Skeletal muscle cell (primary cell): Measurements from ENCODE around the gene CAMKMT.

Experiments
- DNase-seq: peaks from one replicate; pipeline ENCODE4 v3.0.0-alpha.2; 2010; ENCODE audit warnings: low read depth
- H3K4me3 ChIP-seq: 2 replicates; pipeline ENCODE4 v1.5.1; 2011; ENCODE audit warnings: low read depth, mild to moderate bottlenecking, control low read depth, low read length, moderate library complexity

Gene CAMKMT

DNA sequence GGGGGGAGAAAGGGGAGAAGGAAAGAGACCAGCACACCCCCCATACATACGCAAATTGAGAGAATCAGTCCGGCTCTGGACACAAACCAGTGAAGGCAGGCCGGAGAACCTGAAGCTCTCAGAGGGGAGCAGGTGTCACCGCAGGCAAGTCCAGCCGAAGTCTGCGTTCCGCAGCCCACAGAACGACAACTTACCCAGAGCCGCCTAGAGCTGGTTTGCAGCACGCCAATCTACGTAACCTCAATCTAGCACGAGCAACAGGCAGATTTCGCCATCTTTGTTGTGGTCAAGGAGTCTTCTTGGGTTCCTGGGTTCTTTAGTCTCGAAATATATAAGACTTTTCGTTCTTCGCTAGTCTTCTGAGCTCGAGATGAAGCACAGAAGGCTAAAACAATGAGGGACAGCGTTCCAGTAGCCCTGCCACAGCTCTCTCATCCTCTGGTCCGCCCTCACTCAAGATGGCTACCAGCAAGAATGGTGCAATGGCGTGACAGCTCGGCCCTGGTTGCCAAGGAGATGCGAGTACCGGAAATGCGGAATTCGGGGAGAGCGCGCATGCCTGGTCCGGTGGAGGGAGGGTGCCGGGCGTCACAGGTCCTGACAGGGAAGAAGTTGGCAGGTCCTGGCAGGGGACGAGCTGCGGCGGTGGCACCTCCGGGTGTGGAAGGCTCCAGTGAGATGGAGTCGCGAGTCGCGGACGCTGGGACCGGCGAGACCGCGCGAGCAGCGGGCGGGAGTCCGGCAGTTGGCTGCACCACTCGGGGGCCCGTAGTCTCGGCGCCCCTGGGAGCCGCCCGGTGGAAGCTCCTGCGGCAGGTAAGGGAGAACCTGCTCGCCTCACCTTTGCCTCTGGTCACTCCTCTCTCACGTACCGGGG, at the start of gene CAMKMT, which contains the start of gene PREPL:
Gene CAMKMT, plus strand, starts transcription at position 618 of the 877 bp plus-strand sequence.
Gene PREPL, minus strand, starts transcription at position 165 of the 877 bp plus-strand sequence. CDS start 15,152 bp downstream, outside the sequence.
- H3K4me3 ChIP-seq = peak within 1 kb of the TSS; percentile 72
- peak; percentile 93 for DNase-seq

- H3K4me3 ChIP-seq = no peak overlapping the region
- DNase-seq = no peak
Measured at GRCh38 chr2:44314362-44314761, 47.4 kb upstream of the CAMKMT start.

GRCh38 chr2:44315945-44316344, 45.8 kb upstream of the CAMKMT start:
- DNase-seq = no peak
- no peak overlapping the region for H3K4me3 ChIP-seq

DNA sequence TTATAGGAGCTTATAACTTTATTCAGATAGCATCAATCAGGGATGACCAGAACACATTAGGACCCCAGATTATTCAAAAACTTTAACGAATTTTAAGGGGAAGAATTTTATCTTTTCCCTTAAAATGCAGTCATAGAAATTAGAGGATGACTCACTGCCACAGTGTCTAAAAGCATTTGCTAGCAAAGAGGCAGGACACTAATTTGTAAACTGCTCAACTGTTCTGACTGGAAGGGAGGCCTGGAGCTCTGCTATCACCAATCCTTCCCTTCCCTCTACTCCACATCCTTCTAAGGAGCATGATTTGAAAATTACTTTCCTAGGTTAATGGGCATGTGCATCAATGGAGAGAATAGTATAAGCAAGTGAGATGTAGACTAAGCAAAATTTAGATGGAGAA, 40.9 kb upstream of the CAMKMT start:
- no peak overlapping the region for H3K4me3 ChIP-seq
- DNase-seq = no peak

DNA sequence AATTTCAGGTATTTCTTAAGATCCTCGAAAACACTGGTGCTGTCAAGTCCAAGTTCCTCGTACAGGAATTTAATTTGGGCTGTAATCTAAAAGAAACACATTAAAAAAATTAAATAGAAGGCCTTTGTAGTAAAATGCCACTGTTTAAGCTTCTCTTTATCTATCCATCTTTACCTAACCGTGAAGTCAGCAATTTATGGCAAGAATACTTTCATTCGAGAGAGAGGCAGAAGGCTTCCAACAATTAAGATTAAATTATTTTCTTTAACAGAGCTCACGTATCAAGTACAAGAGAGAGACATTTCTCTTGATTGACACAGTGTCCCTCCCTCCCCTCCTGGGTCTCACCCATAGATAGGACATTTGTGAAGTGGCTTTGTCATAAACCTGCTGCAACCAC, 40.4 kb upstream of the CAMKMT start:
- no peak for DNase-seq
- H3K4me3 ChIP-seq = no peak overlapping the region

- DNase-seq = no peak
Measured at GRCh38 chr2:44324971-44325426, 36.7 kb upstream of the CAMKMT start.

GRCh38 chr2:44325897-44326296, 35.9 kb upstream of the CAMKMT start:
- H3K4me3 ChIP-seq = no peak overlapping the region
- DNase-seq = no peak

More at GRCh38 chr2:44324971-44325426, 36.7 kb upstream of the CAMKMT start:
- H3K4me3 ChIP-seq = no peak overlapping the region

DNA sequence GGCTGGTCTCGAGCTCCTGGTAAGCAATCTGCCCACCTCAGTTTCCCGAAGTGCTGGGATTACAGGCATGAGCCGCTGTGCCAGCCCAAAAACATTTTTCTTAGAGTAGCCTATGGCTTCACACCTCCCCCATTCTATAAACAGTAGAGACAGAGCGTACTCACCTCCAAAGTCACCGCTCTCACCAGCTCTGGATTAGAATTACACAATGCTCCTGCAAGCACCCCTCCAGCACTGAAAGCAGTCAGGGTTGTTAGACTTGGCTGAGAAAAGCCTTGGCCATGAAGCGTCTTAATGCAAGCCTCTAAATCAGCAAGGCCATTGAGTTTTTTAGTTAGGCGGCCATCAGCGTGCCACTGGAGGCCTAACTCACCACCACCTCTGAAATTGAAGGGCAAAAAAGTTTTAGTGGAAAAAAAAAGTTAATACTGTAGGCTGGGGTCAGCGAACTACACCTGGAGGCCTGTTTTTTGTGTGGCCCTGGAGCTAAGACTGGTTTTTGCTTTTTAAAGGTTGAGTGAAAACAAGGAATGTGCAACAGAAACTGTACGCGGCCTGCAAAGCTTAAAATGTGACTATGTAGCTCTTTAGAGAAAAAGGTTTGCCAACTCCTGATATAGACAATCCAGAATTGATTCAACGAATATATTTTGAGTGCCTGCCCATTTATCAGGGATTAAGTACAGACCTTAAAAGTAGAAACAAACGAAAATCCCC, 35.0 kb upstream of the CAMKMT start:
- H3K4me3 ChIP-seq = no peak overlapping the region
- DNase-seq = no peak

DNA sequence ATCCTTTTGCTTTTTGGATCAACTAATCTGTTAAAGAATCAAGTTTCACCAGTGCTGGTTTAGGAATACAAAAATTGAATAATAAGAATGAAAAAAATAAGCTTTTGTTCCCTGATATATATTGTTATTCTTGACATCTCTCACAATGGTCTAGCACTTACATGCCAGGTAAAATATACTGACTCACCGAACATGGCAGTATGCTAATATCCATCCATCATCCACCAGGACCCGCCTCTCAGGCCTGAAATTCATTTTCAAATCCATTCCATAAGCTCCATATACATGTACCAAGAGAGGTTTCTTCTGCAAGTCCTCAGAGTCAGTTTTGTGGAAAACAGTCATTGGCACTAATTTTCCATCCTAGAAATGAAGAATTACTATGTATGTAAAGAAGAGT, 33.0 kb upstream of the CAMKMT start:
- DNase-seq = no peak
- H3K4me3 ChIP-seq = no peak overlapping the region

DNA sequence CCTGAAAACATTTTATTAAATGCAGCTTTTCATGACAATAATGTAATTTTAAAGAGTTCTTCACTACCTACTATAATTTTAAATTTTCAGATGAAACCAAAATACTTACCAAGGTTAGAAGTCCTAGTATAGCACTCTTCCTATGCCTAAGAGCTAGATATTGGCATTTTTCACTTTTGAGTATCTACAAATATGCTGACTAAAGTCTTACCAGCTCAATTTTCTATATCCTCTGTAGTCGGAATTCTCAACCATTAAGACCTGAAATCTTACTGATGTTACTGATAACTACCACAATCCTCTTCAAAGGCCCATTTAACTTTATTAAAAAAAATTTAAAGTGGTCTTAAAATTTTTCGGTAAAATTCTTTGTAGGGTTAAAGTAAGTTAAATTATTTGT, 32.4 kb upstream of the CAMKMT start:
- no peak for DNase-seq
- H3K4me3 ChIP-seq = no peak overlapping the region

- no peak overlapping the region for H3K4me3 ChIP-seq
- no peak for DNase-seq
Measured at GRCh38 chr2:44330801-44331200, 30.9 kb upstream of the CAMKMT start.

DNA sequence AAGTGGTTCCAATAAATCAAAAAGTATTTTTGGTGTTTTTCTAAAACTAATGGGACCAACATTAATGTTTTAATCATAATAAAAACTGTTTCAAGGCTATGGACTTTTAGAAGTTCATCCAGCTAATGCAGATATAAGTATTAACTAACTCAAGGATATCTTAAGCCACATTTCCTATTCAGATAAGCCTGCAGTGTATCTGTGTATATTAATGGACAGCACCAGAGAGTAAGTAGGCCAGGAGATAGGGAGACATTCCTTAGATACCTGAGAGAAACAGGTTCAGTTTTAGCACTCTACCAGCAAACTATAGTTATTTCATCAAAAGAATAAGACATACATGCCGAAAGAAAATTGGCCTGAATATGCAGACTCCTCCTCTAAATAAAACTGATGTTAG, 27.8 kb upstream of the CAMKMT start:
- no peak overlapping the region for H3K4me3 ChIP-seq
- no peak for DNase-seq

GRCh38 chr2:44335806-44336538, 25.8 kb upstream of the CAMKMT start:
- DNase-seq = no peak
- no peak overlapping the region for H3K4me3 ChIP-seq

DNA sequence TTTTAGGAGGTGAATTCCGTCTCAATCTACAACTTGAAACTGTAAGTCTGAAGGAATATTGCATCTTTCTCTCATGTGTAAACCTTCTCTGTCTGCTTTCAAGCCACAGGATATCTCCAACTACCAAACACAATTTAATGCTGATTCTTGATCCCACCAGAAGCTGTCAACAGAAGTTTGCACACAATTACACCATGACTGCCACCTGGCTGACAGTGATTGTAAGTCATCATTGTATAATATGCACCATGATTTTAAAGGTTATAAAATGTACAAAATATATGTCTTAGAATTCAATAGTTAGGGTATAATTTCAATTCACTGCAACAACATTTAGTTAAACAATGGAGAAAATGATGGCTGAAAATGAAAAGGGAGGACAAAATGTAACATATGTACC, 18.9 kb upstream of the CAMKMT start:
- no peak for DNase-seq

DNA sequence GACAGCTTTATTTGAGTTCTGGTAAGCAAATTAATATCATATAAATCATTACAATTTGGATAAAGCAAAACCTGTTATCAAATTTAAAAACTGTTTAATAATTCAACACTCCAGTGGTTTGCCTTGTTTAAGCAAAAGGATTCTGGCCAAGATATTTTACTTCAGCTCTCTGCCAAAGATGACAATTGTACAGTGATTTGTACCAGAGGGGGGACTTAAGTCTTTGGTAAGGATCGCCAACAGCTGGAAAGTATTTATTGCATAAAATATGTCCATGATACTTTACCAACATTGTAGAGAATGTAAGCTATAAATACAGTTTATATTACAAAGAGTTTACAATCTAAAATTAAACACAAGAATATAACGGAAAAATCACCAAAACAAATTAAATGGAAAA, 14.2 kb upstream of the CAMKMT start:
- DNase-seq = no peak
- H3K4me3 ChIP-seq = no peak overlapping the region

More for the DNA sequence above, 18.9 kb upstream of the CAMKMT start:
- H3K4me3 ChIP-seq = no peak overlapping the region

- DNase-seq = no peak
- no peak overlapping the region for H3K4me3 ChIP-seq
Measured at GRCh38 chr2:44348400-44348799, 13.3 kb upstream of the CAMKMT start.

- no peak overlapping the region for H3K4me3 ChIP-seq
- DNase-seq = no peak
Measured at GRCh38 chr2:44349506-44349905, 12.2 kb upstream of the CAMKMT start.

DNA sequence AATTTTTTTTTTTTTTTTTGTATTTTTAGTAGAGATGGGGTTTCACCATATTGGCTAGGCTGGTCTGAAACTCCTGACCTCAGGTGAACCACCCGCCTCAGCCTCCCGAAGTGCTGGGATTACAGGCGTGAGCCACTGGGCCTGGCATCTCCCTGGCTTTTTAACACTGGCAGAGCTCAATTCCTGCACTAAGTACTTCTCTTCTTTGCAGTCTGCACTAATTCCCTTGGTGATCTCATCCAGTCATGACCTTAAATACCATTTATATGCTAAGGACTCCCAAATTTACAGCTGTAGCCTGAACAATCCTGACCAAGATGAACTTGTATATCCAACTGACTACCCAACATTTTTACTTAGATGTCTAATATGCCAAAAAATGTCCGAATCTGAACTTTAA, 10.7 kb upstream of the CAMKMT start:
- H3K4me3 ChIP-seq = no peak overlapping the region
- no peak for DNase-seq

DNA sequence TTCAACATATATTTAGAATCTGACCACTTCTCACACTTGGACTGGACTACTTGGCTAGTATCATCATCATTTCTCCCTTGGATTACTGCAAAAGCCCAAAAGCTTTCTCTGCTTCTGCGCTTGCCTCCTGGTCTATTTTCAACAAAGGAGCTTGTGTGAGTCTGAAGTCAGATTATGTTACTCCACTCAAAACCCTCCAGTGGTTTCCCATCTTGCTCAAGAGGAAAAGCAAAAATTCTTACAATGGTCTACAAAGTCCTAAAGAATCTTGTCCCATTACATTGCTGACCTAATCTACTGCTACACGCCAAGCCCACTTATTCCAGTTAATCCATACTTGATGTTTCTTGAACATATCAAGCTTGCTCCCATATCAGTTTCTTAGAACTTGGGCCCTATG, 10.1 kb upstream of the CAMKMT start:
- H3K4me3 ChIP-seq = no peak overlapping the region
- DNase-seq = no peak

DNA sequence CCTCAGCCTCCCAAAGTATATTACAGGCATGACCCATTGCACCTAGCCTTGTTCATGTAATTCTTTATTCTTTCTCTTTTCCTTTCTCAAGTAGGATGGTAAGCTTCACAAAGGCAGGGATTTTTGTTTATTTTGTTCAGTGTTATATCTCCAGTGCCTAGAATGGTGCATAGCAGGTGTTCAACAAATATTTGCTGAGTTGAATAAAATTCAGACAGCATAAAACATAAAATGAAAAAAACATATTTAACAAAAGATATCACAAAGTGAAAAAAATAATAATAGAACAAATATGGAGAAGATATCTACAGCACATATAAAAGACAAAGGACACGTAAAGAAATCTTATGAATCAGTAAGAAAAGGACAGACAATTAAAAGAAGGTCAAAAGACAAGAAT, 9.2 kb upstream of the CAMKMT start:
- no peak overlapping the region for H3K4me3 ChIP-seq
- no peak for DNase-seq
